Smooth muscle cell (in vitro differentiated cells): Measurements from ENCODE around the gene ZNF594. TPM values are rescaled to one million over a fixed set of nuclear protein-coding genes. Genes with fewer than 3 reads are reported as not detected.
"Not testable (repeated sequence)": the region's sequence is repeated elsewhere in the genome, so short reads cannot be mapped to it uniquely, and the experiment has no call there.

Source experiments
- DNase-seq: peaks from one replicate; lab custom pipeline; 2025; ENCODE audit not compliant: unreplicated experiment; lab: John Stamatoyannopoulos, UW
- H2AFZ ChIP-seq: fragments of 200-600 bp; sonication (generic); 2 replicates; pipeline ENCODE4 v1.6.0; 2016; ENCODE audit warnings: antibody characterized with exemption, low read depth, mild to moderate bottlenecking
- H3F3A ChIP-seq: fragments of 200-600 bp; sonication (generic); 2 replicates; pipeline ENCODE4 v1.6.0; 2017; ENCODE audit warnings: antibody characterized with exemption, low read depth
- H3K27ac ChIP-seq: fragments of 200-600 bp; sonication (generic); 2 replicates; pipeline ENCODE4 v1.5.1; 2016; ENCODE audit warnings: low read depth, mild to moderate bottlenecking
- H3K27me3 ChIP-seq: fragments of 200-600 bp; sonication (generic); 2 replicates; pipeline ENCODE4 v1.6.1; 2016; ENCODE audit warnings: low read depth, mild to moderate bottlenecking
- H3K36me3 ChIP-seq: fragments of 200-600 bp; sonication (generic); 2 replicates; pipeline ENCODE4 v1.5.1; 2016; ENCODE audit warnings: low read depth
- H3K4me1 ChIP-seq: fragments of 200-600 bp; sonication (generic); 2 replicates; pipeline ENCODE4 v1.5.1; 2016; ENCODE audit warnings: low read depth
- H3K4me2 ChIP-seq: fragments of 200-600 bp; sonication (generic); 2 replicates; pipeline ENCODE4 v1.6.0; 2016; ENCODE audit warnings: mild to moderate bottlenecking
- H3K4me3 ChIP-seq: fragments of 200-600 bp; sonication (generic); 2 replicates; pipeline ENCODE4 v1.5.1; 2016; ENCODE audit warnings: mild to moderate bottlenecking
- H3K79me2 ChIP-seq: fragments of 200-600 bp; sonication (generic); 2 replicates; pipeline ENCODE4 v1.6.0; 2016; ENCODE audit warnings: low read depth, mild to moderate bottlenecking
- H3K9ac ChIP-seq: fragments of 200-600 bp; sonication (generic); 2 replicates; pipeline ENCODE4 v1.6.0; 2016; ENCODE audit warnings: low read depth
- H3K9me3 ChIP-seq: fragments of 200-600 bp; sonication (generic); replicated peaks from 2 replicates; pipeline ENCODE4 v1.5.1; 2016; ENCODE audit warnings: low read depth
- H4K20me1 ChIP-seq: fragments of 200-600 bp; sonication (generic); 2 replicates; pipeline ENCODE4 v1.6.0; 2016; ENCODE audit warnings: low read depth
- WGBS: methylation state at CpG from one replicate; pipeline ENCODE4 v1.1.7; 2016; ENCODE audit warnings: low lambda C conversion rate; 5-methylcytosine and 5-hydroxymethylcytosine counted together
- polyA plus RNA-seq: library from polyadenylated mRNA; unstranded; fragments of >200 nt; fragmentation: Nextera tagmentation; extraction: Ambion mirVana; gene quantifications from 2 replicates; pipeline ENCODE4 v1.2.1, GENCODE V29; 2016
- total RNA-seq: library from RNA; depleted of rRNA; stranded (reverse); fragments of >200 nt; gene quantifications from 2 replicates; pipeline ENCODE4 v1.2.3, GENCODE V29; 2014
- TF ChIP-seq, protein P1 (sequence below): fragments of 200-600 bp; sonication (generic); IDR thresholded peaks from 2 replicates; pipeline ENCODE4 v1.5.1; 2017; ENCODE audit warnings: borderline replicate concordance, mild to moderate bottlenecking, antibody characterized with exemption; ENCODE audit not compliant: insufficient read depth, poor library complexity, severe bottlenecking

ZNF594 gene
- total and polyA plus RNA-seq, 2 experiments from 2014 or later: 1.00 to 2.7 TPM

DNA sequence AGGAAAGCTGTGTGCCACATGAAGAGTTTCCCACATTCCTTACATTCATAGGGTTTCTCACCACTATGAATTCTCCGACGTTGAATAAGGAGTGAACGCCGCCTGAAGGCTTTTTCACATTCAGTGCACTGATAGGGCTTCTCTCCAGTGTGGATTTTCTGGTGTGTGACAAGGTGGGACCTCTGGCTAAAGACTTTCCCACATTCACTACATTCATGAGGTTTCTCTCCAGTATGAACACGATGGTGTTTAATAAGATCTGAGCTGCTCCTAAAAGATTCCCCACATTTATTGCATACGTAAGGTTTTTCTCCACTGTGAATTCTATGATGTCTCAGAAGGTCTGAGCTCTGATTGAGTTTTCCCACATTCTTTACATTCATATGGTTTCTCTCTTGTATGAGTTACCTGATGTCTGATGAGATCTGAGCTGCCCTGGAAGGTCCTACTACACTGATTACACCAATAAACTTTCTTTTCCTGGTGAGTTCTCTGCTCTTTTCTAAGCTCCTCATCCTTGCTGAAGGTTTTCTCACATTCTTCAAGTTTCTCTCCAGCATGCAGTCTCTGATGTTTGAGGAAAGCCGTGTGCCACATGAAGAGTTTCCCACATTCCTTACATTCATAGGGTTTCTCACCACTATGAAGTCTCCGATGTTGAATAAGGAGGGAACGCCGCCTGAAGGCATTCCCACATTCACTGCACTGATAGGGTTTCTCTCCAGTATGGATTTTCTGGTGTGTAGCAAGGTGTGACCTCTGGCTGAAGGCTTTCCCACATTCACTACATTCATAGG is 10.0 kb downstream of the ZNF594 start:
- 97% methylated on average over 10 of the region's 10 CpGs for WGBS
- TF ChIP-seq, protein P1, sequence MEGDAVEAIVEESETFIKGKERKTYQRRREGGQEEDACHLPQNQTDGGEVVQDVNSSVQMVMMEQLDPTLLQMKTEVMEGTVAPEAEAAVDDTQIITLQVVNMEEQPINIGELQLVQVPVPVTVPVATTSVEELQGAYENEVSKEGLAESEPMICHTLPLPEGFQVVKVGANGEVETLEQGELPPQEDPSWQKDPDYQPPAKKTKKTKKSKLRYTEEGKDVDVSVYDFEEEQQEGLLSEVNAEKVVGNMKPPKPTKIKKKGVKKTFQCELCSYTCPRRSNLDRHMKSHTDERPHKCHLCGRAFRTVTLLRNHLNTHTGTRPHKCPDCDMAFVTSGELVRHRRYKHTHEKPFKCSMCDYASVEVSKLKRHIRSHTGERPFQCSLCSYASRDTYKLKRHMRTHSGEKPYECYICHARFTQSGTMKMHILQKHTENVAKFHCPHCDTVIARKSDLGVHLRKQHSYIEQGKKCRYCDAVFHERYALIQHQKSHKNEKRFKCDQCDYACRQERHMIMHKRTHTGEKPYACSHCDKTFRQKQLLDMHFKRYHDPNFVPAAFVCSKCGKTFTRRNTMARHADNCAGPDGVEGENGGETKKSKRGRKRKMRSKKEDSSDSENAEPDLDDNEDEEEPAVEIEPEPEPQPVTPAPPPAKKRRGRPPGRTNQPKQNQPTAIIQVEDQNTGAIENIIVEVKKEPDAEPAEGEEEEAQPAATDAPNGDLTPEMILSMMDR: no peak

DNA sequence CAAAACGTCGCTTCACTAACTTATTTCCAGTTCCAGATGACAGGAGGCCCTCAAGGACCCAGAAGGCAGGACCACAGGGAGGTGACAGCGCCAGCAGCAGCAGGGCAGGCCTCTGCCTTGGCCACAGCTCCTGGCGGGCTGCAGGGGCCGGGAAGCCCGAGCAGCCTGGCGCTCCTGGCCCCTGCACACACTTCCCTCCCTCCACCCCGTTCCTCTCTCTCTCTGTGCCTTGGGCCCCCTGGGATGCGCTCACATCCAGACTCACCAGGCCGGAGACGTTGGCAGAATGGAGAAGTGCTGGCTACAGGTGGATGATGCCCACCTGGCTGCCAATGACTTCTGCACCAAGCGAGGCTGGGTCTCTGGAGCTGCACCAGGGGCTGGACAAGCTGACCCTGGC is 12.7 kb downstream of the ZNF594 start:
- H3K36me3 ChIP-seq: peaks cover 31% of the 10 kb centered on the region
- H3K79me2 ChIP-seq: no peaks in the 10 kb centered on the region
- H3K9me3 ChIP-seq: peaks cover 60% of the 10 kb centered on the region
- WGBS: 98% methylated on average over 10 of the region's 12 CpGs
- H2AFZ ChIP-seq: no peak overlapping the region
- H3K4me1 ChIP-seq: no peaks in the 10 kb centered on the region
- DNase-seq: no peak
- peaks cover 10% of the 10 kb centered on the region for H3F3A ChIP-seq
- H3K9ac ChIP-seq: no peak overlapping the region
- no peak overlapping the region for H3K27ac ChIP-seq
- no peaks in the 10 kb centered on the region for H3K27me3 ChIP-seq
- H3K4me2 ChIP-seq: no peak overlapping the region
- H3K4me3 ChIP-seq: no peak overlapping the region
- TF ChIP-seq, protein P1: no peak
- no peaks in the 10 kb centered on the region for H4K20me1 ChIP-seq

More for the DNA sequence above, 10.0 kb downstream of the ZNF594 start:
- Histone ChIP-seq H3K4me2 (no peak overlapping the region), H3K9ac (no peak overlapping the region), H3K27me3 (no peaks in the 10 kb centered on the region), H3K4me1 (no peaks in the 10 kb centered on the region), H3K27ac (no peak overlapping the region), H4K20me1 (no peaks in the 10 kb centered on the region), H3K9me3 (peaks cover 67% of the 10 kb centered on the region), H3K79me2 (no peaks in the 10 kb centered on the region), H3K4me3 (no peak overlapping the region), H3F3A (peaks cover 10% of the 10 kb centered on the region), H3K36me3 (peaks cover 34% of the 10 kb centered on the region), H2AFZ (no peak overlapping the region)
- no peak for DNase-seq

DNA sequence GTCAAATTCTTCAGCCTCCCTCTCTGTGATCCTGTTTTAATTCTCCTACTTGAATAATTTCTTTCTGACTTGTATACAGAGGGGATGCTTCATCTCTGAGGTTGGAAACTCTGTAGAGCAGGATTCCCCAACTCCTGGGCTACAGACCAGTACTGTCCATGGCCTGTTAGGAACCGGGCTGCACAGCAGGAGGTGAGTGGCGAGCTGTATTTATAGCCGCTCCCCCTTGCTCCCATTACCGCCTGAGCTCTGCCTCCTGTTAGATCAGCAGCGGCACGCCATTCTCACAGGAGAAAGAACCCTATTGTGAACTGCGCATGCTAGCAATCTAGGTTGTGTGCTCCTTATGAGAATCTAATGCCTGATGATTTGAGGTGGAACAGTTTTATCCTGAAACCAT is 16.6 kb downstream of the ZNF594 start:
- peaks cover 21% of the 10 kb centered on the region for H3K9me3 ChIP-seq
- not testable (repeated sequence) for H3K27me3 ChIP-seq, H3K9ac ChIP-seq, DNase-seq, H3K4me3 ChIP-seq, H4K20me1 ChIP-seq, H3K36me3 ChIP-seq, H3K4me1 ChIP-seq, H3K79me2 ChIP-seq, H3K27ac ChIP-seq, H3K4me2 ChIP-seq, H3F3A ChIP-seq, H2AFZ ChIP-seq
- WGBS: 84% methylated on average over 7 of the region's 7 CpGs

DNA sequence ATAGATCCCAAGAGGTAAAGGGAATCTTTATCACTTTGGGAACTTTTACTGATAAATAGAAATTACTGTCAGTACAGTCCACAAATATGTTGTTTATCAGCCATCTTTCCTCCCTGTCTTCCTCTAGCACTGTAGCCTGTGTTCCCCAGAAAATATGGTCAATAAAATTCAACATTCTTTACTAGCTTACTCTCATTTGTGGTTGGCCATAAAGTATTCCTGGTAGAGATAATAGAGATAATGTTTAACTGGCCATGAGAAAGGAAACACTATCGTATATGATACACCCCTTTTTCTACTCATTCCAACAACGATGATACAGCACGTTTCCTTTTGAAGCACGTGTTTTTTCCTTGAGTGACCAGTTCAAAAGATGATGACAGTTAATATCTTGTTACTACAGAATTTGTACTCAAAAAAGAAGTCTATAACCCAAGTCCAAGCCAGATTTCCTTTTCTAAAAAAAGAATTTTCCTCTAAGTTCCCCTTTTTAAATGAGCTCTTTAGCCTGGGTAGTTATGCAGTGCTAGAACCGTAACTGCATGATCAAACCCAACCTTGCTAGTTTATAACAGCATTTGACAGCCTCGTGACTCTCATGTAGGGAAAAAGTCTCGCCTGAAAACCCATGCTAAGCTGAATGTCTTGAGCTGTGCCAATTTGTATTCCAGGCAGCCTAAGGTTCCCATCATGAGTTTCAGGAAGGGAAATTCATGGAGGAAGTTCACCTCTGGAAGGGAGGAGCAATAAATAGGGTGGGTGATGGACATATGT is 25.7 kb downstream of the ZNF594 start:
- H3K27ac ChIP-seq, H3K4me3 ChIP-seq, DNase-seq, H3K27me3 ChIP-seq, H3K79me2 ChIP-seq, H2AFZ ChIP-seq, H3K36me3 ChIP-seq, H4K20me1 ChIP-seq, H3K4me1 ChIP-seq, H3K9ac ChIP-seq, H3F3A ChIP-seq, H3K9me3 ChIP-seq: not testable (repeated sequence)
- H3K4me2 ChIP-seq: peak overlapping the region; percentile 4
- WGBS: 66% methylated on average over 7 of the region's 7 CpGs
